ENCODE results near the gene ZNF83. TPM values are rescaled to one million over a fixed set of nuclear protein-coding genes. Genes with fewer than 3 reads are reported as not detected.
"Not testable (repeated sequence)": the region's sequence is repeated elsewhere in the genome, so short reads cannot be mapped to it uniquely, and the experiment has no call there.

Gene ZNF83
- total RNA-seq: 10 to 100 TPM; 57.8 to 60.5 TPM

DNA sequence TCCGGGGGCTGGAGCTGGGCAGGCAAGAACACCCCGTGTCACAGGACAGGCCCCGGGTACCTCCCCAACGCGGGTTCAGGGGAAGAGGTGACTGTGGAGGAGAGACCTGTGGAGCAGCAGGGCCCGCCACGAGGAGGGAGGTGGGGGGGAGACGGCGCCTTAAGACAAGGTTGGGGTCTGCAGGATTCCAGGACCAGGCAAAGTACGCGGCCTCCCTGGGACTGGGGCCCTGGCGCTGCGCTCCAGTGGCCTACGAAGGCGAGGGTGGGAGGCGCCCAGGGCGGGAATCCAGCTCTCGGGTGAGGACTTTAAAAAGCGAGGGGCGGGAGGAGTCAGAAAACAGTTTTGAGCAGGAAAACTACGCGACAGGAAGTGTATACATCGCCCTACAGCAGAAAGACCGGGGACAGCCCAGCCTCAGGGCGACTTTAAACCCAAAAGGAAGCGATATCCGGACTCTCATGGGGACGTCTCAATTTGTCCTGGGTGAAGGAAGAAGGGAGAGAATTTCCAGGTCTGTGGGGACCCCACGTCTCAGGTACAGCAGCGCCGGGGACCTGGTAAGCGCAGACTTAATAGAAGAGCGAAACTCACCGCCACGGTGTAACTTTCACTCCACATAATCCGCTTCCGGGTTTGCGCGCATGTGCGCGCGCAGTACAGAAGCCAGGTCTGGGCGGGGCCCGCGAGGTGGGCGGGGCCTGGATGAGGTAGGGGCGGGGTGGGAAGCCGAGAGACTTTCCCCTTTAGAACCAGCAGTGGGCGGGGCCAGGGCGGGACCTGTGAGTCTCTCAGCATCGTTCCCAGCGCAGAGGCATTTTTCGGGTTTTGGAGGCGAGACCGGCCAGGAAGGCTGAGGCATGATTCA lies at the start of gene ZNF83:
Gene ZNF83 (minus strand): TSS at position 638 of the 868 bp plus-strand sequence.
- ChIA-PET CTCF (interaction anchor here (0.7 to 0.8 kb wide), 2 partner anchors 13 to 357 kb away, joined by 3 read pairs; no protein-coding TSS in a partner anchor), POLR2A (interaction anchor here (0.6 to 0.7 kb wide), 2 partner anchors 60 to 1317 kb away, joined by 3 read pairs; no protein-coding TSS in a partner anchor)
- H3K4me1 Mint-ChIP-seq: peaks cover 20% of the 10 kb centered on the region
- H3K36me3 Mint-ChIP-seq (ENCODE audit: low read depth): peaks cover 64% of the 10 kb centered on the region
- no peaks in the 10 kb centered on the region for H3K27me3 Mint-ChIP-seq
- peak within 1 kb of the TSS; percentile 94 for H3K27ac Mint-ChIP-seq
- H3K4me3 Mint-ChIP-seq: peak within 1 kb of the TSS; percentile 82
- peaks cover 30% of the 10 kb centered on the region for H3K9me3 Mint-ChIP-seq
- peak; percentile 99 for DNase-seq

DNA sequence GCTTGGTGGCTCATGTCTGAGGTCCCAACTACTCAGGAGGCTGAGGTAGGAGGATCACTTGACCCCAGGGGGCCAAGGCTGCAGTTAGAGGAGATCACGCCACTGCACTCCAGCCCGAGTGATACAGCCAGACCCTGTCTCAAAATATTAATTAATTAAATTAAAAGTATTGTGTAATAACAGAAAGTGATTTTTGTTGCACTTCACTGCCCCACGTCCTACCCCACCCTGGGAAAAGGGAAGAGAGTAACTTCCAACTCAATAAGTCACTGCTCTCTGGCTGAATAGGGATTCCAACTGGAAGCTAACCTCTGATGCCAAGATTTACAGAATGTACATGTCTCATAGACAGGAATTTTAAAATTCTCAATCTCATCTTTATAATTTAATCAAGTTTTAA lies 49.5 kb upstream of the ZNF83 start:
- ChIA-PET POLR2A (no interaction called here), CTCF (interaction anchor here (0.5 to 1.3 kb wide), 3 partner anchors 8 to 831 kb away, joined by 3 to 4 read pairs (median 3); no protein-coding TSS in a partner anchor)
- H3K9me3 Mint-ChIP-seq: peaks cover 6% of the 10 kb centered on the region
- no peak for DNase-seq
- H3K4me1 Mint-ChIP-seq: peaks cover 35% of the 10 kb centered on the region
- H3K27me3 Mint-ChIP-seq: no peaks in the 10 kb centered on the region
- H3K36me3 Mint-ChIP-seq (ENCODE audit: low read depth): peaks cover 55% of the 10 kb centered on the region
- H3K27ac Mint-ChIP-seq: no peak overlapping the region
- H3K4me3 Mint-ChIP-seq: no peak overlapping the region

DNA sequence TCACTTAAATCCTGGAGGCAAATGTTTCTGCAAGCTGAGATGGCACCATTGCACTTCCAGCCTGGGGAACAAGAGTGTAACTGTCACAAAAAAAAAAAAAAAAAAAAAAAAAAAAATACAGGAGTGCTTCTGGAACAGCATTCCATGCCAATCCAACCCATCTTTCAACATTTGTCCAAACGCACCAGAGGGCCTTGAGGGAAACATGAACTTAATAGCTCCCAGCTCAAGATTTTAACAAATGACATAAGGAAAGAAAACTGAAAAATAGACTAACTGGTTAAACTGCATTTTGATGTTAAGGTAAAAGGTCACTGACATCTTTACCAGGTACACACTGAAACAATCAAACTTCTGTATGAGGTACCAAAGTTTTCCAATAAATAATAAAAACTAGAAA lies 47.7 kb upstream of the ZNF83 start:
- Mint-ChIP-seq H3K27ac (no peak overlapping the region), H3K9me3 (peaks cover 7% of the 10 kb centered on the region), H3K4me3 (no peak overlapping the region), H3K4me1 (peaks cover 33% of the 10 kb centered on the region), H3K27me3 (no peaks in the 10 kb centered on the region), H3K36me3 (ENCODE audit: low read depth) (peaks cover 65% of the 10 kb centered on the region)
- no peak for DNase-seq
- POLR2A ChIA-PET: no interaction called here
- CTCF ChIA-PET: interaction anchor here (0.6 kb wide), 1 partner anchor 9 kb away, joined by 3 read pairs; no protein-coding TSS in a partner anchor

DNA sequence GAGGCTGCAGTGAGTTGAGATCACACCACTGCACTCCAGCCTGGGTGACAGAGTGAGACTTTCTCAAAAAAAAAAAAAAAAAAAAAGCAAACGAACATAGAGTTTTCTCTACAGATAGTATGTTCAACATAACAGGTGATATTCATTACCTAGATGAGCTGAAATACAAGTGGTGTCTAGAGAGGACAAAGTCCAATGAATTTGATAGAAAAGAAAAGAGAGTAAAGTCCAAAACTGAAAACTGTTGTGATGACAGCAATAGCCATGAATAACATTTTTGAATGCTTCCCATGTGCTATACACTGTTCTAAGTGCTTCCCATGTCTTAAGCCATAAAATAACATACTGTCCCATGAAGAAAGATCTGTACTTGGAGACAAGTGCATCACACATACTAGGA lies 43.1 kb upstream of the ZNF83 start:
- H3K27ac Mint-ChIP-seq, H3K4me3 Mint-ChIP-seq, POLR2A ChIA-PET, DNase-seq, CTCF ChIA-PET, H3K27me3 Mint-ChIP-seq: not testable (repeated sequence)
- H3K4me1 Mint-ChIP-seq: peaks cover 14% of the 10 kb centered on the region
- H3K36me3 Mint-ChIP-seq (ENCODE audit: low read depth): peaks cover 67% of the 10 kb centered on the region
- peaks cover 25% of the 10 kb centered on the region for H3K9me3 Mint-ChIP-seq

DNA sequence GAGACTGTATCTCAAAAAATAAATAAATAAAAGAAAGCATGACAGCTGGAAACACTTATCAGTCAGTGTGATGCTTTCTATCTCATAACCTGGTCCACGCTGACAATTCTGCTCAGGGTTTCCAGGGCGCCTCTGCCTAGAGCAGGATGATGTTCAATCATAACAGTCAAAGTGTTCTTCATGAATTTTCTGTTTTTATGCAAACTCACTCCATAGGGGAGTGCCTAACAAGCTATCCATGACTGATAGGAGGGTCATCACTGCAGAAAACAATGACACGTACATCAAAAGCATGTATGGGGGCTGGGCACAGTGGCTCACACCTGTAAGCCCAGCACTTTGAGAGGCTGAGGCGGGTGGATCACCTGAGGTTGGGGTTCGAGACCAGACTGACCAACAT lies 41.4 kb upstream of the ZNF83 start:
- Mint-ChIP-seq H3K4me3 (no peak overlapping the region), H3K9me3 (peaks cover 35% of the 10 kb centered on the region), H3K27me3 (no peaks in the 10 kb centered on the region), H3K36me3 (ENCODE audit: low read depth) (peaks cover 71% of the 10 kb centered on the region), H3K4me1 (peaks cover 21% of the 10 kb centered on the region), H3K27ac (peak overlapping the region; percentile 46)
- no peak for DNase-seq
- ChIA-PET CTCF (interaction anchor here (1.2 to 2.6 kb wide), 2 partner anchors 9 to 11 kb away, joined by 4 to 7 read pairs; no protein-coding TSS in a partner anchor), POLR2A (no interaction called here)

DNA sequence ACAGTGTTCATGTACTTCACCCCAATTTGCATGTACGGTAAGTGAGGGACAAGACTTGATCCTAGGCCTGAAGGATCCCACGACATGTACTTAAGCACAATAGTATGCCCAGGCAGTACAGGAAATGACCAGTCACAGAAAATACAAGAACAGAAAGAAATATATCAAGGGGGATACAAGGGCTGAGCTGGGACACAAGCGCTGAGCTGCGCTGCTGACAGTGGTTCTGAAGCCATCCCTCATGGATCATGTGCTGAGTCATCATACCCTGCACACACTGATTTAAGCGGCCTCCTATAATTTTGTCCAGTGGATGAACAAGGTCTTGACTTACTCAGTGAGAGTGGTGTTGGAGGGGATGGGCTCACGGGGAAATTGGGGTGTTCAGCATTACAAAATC lies 37.1 kb upstream of the ZNF83 start:
- H3K4me3 Mint-ChIP-seq, DNase-seq, CTCF ChIA-PET, H3K27ac Mint-ChIP-seq, POLR2A ChIA-PET, H3K27me3 Mint-ChIP-seq: not testable (repeated sequence)
- Mint-ChIP-seq H3K9me3 (peaks cover 31% of the 10 kb centered on the region), H3K36me3 (ENCODE audit: low read depth) (peaks cover 73% of the 10 kb centered on the region), H3K4me1 (peaks cover 23% of the 10 kb centered on the region)

DNA sequence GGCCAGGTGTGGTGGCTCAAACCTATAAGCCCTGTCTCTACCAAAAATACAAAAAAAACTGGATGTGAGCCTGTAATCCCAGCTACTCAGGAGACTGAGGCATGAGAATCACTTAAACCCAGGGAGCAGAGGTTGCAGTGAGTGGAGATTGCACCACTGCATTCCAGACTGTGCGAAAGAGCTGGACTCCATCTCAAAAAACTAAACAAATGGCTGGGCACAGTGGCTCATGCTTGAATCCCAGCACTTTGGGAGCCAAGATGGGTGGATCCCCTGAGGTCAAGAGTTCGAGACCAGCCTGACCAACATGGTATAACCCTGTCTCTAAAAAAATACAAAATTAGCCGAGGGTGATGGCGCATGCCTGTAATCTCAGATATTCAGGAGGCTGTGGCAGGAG lies 34.9 kb upstream of the ZNF83 start:
- H3K36me3 Mint-ChIP-seq (ENCODE audit: low read depth): peaks cover 77% of the 10 kb centered on the region
- H3K9me3 Mint-ChIP-seq: peaks cover 33% of the 10 kb centered on the region
- H3K4me3 Mint-ChIP-seq: no peak overlapping the region
- no peak for DNase-seq
- ChIA-PET POLR2A (no interaction called here), CTCF (interaction anchor here (0.6 kb wide), 1 partner anchor 300 kb away, joined by 3 read pairs; no protein-coding TSS in a partner anchor)
- H3K4me1 Mint-ChIP-seq: peaks cover 17% of the 10 kb centered on the region
- no peak overlapping the region for H3K27ac Mint-ChIP-seq
- no peaks in the 10 kb centered on the region for H3K27me3 Mint-ChIP-seq

DNA sequence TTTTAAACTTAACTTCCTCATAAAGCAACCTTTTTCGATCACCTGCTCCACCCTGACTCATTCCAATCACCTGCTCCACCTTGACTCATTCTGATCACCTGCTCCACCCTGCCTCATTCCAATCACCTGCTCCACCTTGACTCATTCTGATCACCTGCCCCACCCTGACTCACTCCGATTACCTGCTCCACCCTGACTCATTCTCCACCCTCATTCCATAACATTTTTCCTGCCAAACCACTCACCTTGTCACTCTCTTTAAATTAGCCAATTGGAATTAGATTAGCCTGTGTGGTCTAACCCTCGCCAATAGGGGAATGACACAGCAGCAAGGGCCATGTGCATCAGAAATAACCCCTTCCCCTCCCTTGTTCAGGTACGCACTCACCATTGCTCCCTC lies 31.9 kb upstream of the ZNF83 start:
- DNase-seq: no peak
- POLR2A ChIA-PET: no interaction called here
- peaks cover 14% of the 10 kb centered on the region for H3K4me1 Mint-ChIP-seq
- CTCF ChIA-PET: interaction anchor here (0.6 kb wide), 1 partner anchor 14 kb away, joined by 4 read pairs; no protein-coding TSS in a partner anchor
- peaks cover 23% of the 10 kb centered on the region for H3K9me3 Mint-ChIP-seq
- no peak overlapping the region for H3K4me3 Mint-ChIP-seq
- no peak overlapping the region for H3K27ac Mint-ChIP-seq
- H3K27me3 Mint-ChIP-seq: no peaks in the 10 kb centered on the region
- H3K36me3 Mint-ChIP-seq (ENCODE audit: low read depth): peaks cover 82% of the 10 kb centered on the region

DNA sequence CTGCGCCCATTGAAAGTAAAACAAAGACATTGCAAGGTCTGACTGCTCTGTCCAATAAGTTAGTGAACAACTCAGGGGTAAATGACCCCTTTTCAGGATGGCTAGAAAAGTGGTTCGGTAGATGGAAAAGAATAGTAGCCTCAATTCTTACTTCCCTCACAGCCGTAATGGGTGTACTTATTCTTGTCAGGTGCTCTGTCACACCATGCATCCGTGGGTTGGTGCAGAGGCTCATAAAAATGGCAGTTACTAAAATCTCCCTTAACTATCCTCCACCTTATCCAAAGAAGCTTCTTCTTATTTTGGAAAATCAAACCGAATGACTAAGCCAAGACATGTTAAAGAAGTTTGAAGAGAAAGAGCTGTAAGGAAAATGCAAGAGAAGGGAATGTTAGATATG lies 31.4 kb upstream of the ZNF83 start:
- Mint-ChIP-seq H3K36me3 (ENCODE audit: low read depth) (peaks cover 82% of the 10 kb centered on the region), H3K9me3 (peaks cover 19% of the 10 kb centered on the region), H3K27me3 (no peaks in the 10 kb centered on the region)

DNA sequence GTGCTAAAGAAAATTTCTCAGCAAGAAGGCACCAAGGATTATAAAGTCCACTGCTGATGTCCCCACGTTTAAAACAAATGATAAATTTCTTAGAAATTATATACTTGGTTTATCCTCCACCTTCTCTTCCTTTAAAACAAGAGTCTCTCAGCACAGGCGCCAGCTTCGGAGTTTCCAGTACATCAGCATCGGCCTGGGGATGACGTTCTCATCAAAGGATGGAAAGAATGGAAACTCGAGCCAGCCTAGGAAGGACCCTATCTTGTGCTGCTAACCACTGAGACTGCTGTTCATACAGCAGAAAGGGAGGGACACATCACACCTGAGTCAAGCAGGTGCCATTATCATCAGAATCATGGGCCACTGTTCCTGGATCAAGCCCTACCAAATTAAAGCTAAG lies 29.8 kb upstream of the ZNF83 start:
- no peaks in the 10 kb centered on the region for H3K27me3 Mint-ChIP-seq
- POLR2A ChIA-PET: no interaction called here
- H3K36me3 Mint-ChIP-seq (ENCODE audit: low read depth): peaks cover 79% of the 10 kb centered on the region
- CTCF ChIA-PET: interaction anchor here (1.2 kb wide), 1 partner anchor 11 kb away, joined by 7 read pairs; no protein-coding TSS in a partner anchor
- H3K27ac Mint-ChIP-seq: no peak overlapping the region
- peaks cover 2% of the 10 kb centered on the region for H3K4me1 Mint-ChIP-seq
- no peak overlapping the region for H3K4me3 Mint-ChIP-seq
- peaks cover 20% of the 10 kb centered on the region for H3K9me3 Mint-ChIP-seq
- DNase-seq: no peak

More for the DNA sequence above, 31.4 kb upstream of the ZNF83 start:
- DNase-seq: no peak
- CTCF ChIA-PET: no interaction called here
- Mint-ChIP-seq H3K27ac (no peak overlapping the region), H3K4me3 (no peak overlapping the region), H3K4me1 (peaks cover 10% of the 10 kb centered on the region)
- POLR2A ChIA-PET: no interaction called here

DNA sequence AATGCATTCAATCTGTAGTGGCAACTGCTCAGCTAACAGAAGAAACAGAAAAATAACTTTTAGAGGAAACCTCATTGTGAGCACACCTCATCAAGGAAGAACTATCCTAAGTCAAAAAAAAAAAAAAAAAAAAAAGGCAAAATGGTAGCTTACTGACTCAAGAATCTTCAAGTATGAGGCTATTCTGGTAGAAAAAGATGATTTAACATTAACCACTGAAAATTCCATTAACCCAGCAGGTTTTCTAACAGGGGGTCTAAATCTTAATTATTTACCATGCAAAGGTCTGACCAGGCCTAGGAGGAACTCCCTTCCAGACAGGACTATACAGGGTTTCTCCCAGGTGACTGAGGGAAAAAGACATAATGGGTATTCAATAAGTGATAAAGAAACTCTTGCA lies 28.4 kb upstream of the ZNF83 start:
- no peaks in the 10 kb centered on the region for H3K27me3 Mint-ChIP-seq
- peaks cover 2% of the 10 kb centered on the region for H3K4me1 Mint-ChIP-seq
- peaks cover 29% of the 10 kb centered on the region for H3K9me3 Mint-ChIP-seq
- no peak overlapping the region for H3K4me3 Mint-ChIP-seq
- peaks cover 85% of the 10 kb centered on the region for H3K36me3 Mint-ChIP-seq (ENCODE audit: low read depth)
- DNase-seq: no peak
- CTCF ChIA-PET: no interaction called here
- no peak overlapping the region for H3K27ac Mint-ChIP-seq
- POLR2A ChIA-PET: no interaction called here

DNA sequence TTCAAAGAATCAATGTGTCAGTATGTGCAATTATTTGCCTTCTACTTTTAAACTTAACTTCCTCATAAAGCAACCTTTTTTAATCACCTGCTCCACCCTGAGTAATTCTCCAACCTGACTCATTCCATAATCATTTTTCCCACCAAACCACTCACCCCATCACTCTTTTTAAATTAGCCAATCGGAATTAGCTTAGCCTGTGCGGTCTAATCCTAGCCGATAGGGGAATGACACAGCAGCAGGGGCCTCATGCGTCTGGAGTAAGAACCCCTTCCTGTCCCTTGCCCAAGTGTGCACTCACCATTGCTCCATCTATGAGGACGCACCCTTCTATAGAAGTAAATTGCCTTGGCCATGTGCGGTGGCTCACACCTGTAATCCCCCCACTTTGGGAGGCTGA lies 27.4 kb upstream of the ZNF83 start:
- H3K27me3 Mint-ChIP-seq: no peaks in the 10 kb centered on the region

DNA sequence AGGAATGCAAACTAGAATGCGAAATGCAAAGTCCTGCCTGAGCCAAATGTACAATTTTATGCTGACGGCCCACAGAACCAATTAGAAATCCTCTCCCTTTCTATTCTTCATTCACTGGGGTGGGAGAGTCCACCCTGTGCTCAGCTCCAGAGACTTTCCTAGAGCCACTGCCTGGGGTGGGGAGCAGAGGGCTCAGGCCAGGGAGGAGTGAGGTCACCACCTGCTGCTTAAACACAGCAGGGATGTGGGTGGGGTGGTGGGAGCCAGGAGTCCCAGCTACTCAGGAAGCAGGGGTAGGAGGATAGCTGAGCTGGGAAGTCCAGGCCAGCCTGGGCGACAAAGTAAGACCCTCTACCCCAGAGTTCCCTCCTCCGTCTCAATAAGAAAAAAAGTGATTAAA lies 26.9 kb upstream of the ZNF83 start:
- Mint-ChIP-seq H3K36me3 (ENCODE audit: low read depth) (peaks cover 89% of the 10 kb centered on the region), H3K27me3 (no peaks in the 10 kb centered on the region), H3K9me3 (peaks cover 38% of the 10 kb centered on the region), H3K4me3 (no peak overlapping the region), H3K4me1 (peaks cover 2% of the 10 kb centered on the region), H3K27ac (no peak overlapping the region)
- no peak for DNase-seq
- ChIA-PET CTCF (no interaction called here), POLR2A (no interaction called here)

More for the DNA sequence above, 27.4 kb upstream of the ZNF83 start:
- CTCF ChIA-PET: no interaction called here
- no peak for DNase-seq
- POLR2A ChIA-PET: no interaction called here
- Mint-ChIP-seq H3K9me3 (peaks cover 37% of the 10 kb centered on the region), H3K4me3 (no peak overlapping the region), H3K36me3 (ENCODE audit: low read depth) (peaks cover 87% of the 10 kb centered on the region), H3K27ac (peak overlapping the region; percentile 68), H3K4me1 (peaks cover 2% of the 10 kb centered on the region)
